CD4-positive, alpha-beta T cell (primary cell): ENCODE measurements around the gene ZNF865. TPM values are rescaled to one million over a fixed set of nuclear protein-coding genes. Genes with fewer than 3 reads are reported as not detected.

ENCODE experiments used
- ATAC-seq: fragments of 200-7000 bp; cut with Tn5 transposase; one replicate; pipeline ENCODE4 v1.10.0; 2022; ENCODE audit warnings: mild to moderate bottlenecking; ENCODE audit not compliant: poor library complexity
- CTCF ChIA-PET: fragments of 350-600 bp; sonication (Branson Sonifier 250); formaldehyde crosslinking; loops from one replicate; lab custom pipeline; 2021; ENCODE audit warnings: antibody characterized with exemption, inconsistent platforms; lab: Charles Lee
- POLR2A ChIA-PET: fragments of 350-600 bp; sonication (Branson Sonifier 250); formaldehyde crosslinking; loops from one replicate; lab custom pipeline; 2021; ENCODE audit warnings: antibody characterized with exemption, inconsistent platforms; lab: Charles Lee
- DNase-seq, 14 experiments: peaks; one replicate each; pipeline ENCODE4 v3.0.0-alpha.2; 2013 to 2020; ENCODE audit warnings: mixed read lengths in 2 of 14
- H3K27ac ChIP-seq, 2 donors: one replicate each; pipeline versions ENCODE4 v1.5.1 to v1.7.0; 2013; ENCODE audit warnings: low read length in 2 of 2, low read depth in 1 of 2, mild to moderate bottlenecking in 1 of 2
- H3K27me3 ChIP-seq, 2 experiments: 1 replicate in 1 of 2; 2 replicates in 1 of 2; pipeline versions ENCODE4 v1.6.1 to v1.7.0; 2013; ENCODE audit warnings: low read length in 2 of 2, control low read depth in 1 of 2, mild to moderate bottlenecking in 1 of 2, moderate library complexity in 1 of 2; ENCODE audit not compliant: insufficient read depth in 2 of 2, control insufficient read depth in 1 of 2
- H3K36me3 ChIP-seq: one replicate; pipeline ENCODE4 v1.6.1; 2013; ENCODE audit warnings: low read length, control low read depth; ENCODE audit not compliant: insufficient read depth
- H3K4me1 ChIP-seq: one replicate; pipeline ENCODE4 v1.6.1; 2013; ENCODE audit warnings: low read length, control low read depth; ENCODE audit not compliant: insufficient read depth
- H3K4me3 ChIP-seq: one replicate; pipeline ENCODE4 v1.5.1; 2013; ENCODE audit warnings: mild to moderate bottlenecking, low read length, moderate library complexity
- H3K9me3 ChIP-seq, 2 experiments: 1 replicate in 1 of 2; 2 replicates in 1 of 2; pipeline versions ENCODE4 v1.6.1 to v1.7.0; 2013; ENCODE audit warnings: low read length in 2 of 2, mild to moderate bottlenecking in 2 of 2, control low read depth in 1 of 2, moderate library complexity in 1 of 2; ENCODE audit not compliant: control insufficient read depth in 1 of 2, insufficient read depth in 1 of 2
- H3K27ac Mint-ChIP-seq: one replicate; pipeline ENCODE4 v1.8.0; 2020; ENCODE audit warnings: mixed read lengths
- H3K27me3 Mint-ChIP-seq: one replicate; pipeline ENCODE4 v1.8.0; 2021; ENCODE audit warnings: mixed read lengths
- H3K36me3 Mint-ChIP-seq: one replicate; pipeline ENCODE4 v1.8.0; 2021; ENCODE audit warnings: low read depth, mixed read lengths
- H3K4me1 Mint-ChIP-seq: one replicate; pipeline ENCODE4 v1.8.0; 2021; ENCODE audit warnings: low read depth, mixed read lengths
- H3K4me3 Mint-ChIP-seq: one replicate; pipeline ENCODE4 v1.8.0; 2020; ENCODE audit warnings: mild to moderate bottlenecking, mixed read lengths
- H3K9me3 Mint-ChIP-seq: one replicate; pipeline ENCODE4 v1.8.0; 2020; ENCODE audit warnings: mixed read lengths
- CTCF ChIP-seq: fragments of 200-600 bp; IDR thresholded peaks from one replicate; pipeline ENCODE4 v1.8.0; 2022; ENCODE audit warnings: antibody characterized with exemption, mild to moderate bottlenecking
- intact Hi-C, 2 experiments: fragments of 100-400 bp; cut with DNase I in 1 of 2; cut with micrococcal nuclease in 1 of 2; formaldehyde crosslinking; loops; one replicate each; pipeline versions ENCODE4 v1.15.1 to v1.9.0; 2023 to 2025; cut with DNase I, micrococcal nuclease
- total RNA-seq, 174 experiments: library from RNA in 2 of 174; stranded (reverse) in 2 of 174; gene quantifications; one replicate each; pipeline ENCODE4 v1.2.3 and lab custom pipeline; 2021 to 2026

ZNF865 gene
- total RNA-seq, 2 experiments from 2014 or later, result 12.0 to 12.9 TPM

DNA sequence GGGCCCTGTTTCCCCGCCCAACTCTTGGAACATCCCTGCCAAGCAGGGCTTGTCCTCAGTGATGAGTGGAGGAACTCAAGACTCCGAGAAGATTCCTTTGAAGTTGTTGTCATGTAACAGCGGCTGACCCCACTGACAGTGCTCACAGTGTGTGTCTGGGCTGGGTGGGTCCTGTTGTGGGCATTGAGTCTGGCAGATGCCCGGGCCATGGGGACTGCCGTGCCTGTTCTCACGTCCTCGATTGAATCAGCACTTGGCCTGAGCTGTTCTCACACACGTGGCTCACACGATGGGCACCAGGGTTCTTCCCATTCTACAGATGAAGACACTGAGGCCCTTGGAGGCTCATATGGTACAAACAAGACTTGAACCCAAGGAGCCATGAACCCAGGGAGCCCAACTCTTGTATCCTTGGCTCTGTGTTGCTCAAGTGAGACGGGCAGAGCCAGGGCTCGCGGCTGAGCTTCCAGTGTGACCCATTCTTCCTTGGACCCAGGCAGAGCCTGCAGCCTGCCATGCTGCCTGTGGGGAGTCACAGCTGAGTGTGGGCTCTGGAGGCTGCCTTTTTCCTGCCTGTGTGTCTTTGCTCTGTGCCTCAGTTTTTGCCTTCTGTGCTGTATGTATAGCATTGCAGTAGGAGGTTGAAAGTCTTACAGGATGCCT lies 61.0 kb downstream of the ZNF865 start:
- Histone ChIP-seq H3K9me3 (no peaks in the 10 kb centered on the region), H3K4me3 (no peak overlapping the region), H3K4me1 (peaks cover 39% of the 10 kb centered on the region), H3K27me3 (no peaks in the 10 kb centered on the region), H3K27ac (no peak overlapping the region), H3K36me3 (peaks cover 92% of the 10 kb centered on the region)
- Mint-ChIP-seq H3K4me3 (no peak overlapping the region), H3K9me3 (no peaks in the 10 kb centered on the region), H3K27ac (no peak overlapping the region), H3K27me3 (no peaks in the 10 kb centered on the region), H3K4me1 (peaks cover 21% of the 10 kb centered on the region), H3K36me3 (peaks cover 90% of the 10 kb centered on the region)
- ChIA-PET CTCF (no interaction called here), POLR2A (interaction anchor here (0.8 to 1.3 kb wide), 3 partner anchors 10 to 12 kb away, joined by 3 to 6 read pairs (median 4); partner anchors contain the start of gene U2AF2)
- intact Hi-C loops, result no loop called here
- no peak for TF ChIP-seq CTCF
- DNase-seq (no peak), ATAC-seq (no peak)

Other genes with a start within 250 kb of the ZNF865 start
- under 1 TPM in 1 of 2 experiments, not detected in 1; 0.08 TPM for gene GARIN5B, start 242.4 kb upstream of the ZNF865 start, total RNA-seq
- under 1 TPM; 0.22 to 0.92 TPM for gene IL11, start 235.2 kb upstream of the ZNF865 start, total RNA-seq
- not detected for gene TMEM190, start 228.8 kb upstream of the ZNF865 start, total RNA-seq
- gene TMEM238, start 221.4 kb upstream of the ZNF865 start, total RNA-seq, result 10 to 100 TPM; 14.2 to 14.3 TPM
- gene RPL28, start 219.7 kb upstream of the ZNF865 start, total RNA-seq, result 1,000 to 10,000 TPM; 3,995 to 4,178 TPM
- gene UBE2S, start 197.9 kb upstream of the ZNF865 start, total RNA-seq, result 10 to 100 TPM; 50.9 to 62.9 TPM
- gene SHISA7, start 162.3 kb upstream of the ZNF865 start, total RNA-seq, result not detected
- gene ISOC2, start 144.0 kb upstream of the ZNF865 start, total RNA-seq, result 1 to 10 TPM; 1.5 to 2.2 TPM
- gene C19orf85, start 140.9 kb upstream of the ZNF865 start, total RNA-seq, result not detected
- gene ZNF628, start 129.0 kb upstream of the ZNF865 start, total RNA-seq, result 10 to 100 TPM; 26.6 to 27.2 TPM
- gene NAT14, start 120.5 kb upstream of the ZNF865 start, total RNA-seq, result 10 to 100 TPM; 10.5 to 14.7 TPM
- gene SSC5D, start 117.2 kb upstream of the ZNF865 start, total RNA-seq, result 1 to 10 TPM in 1 of 2 experiments, under 1 TPM in 1; 0.42 to 1.3 TPM
- gene SBK2, start 68.5 kb upstream of the ZNF865 start, total RNA-seq, result not detected
- gene SBK3, start 60.1 kb upstream of the ZNF865 start, total RNA-seq, result not detected
- 1 to 10 TPM; 6.7 to 7.1 TPM for gene ZNF579, start 24.8 kb upstream of the ZNF865 start, total RNA-seq
- gene FIZ1, start 6.1 kb upstream of the ZNF865 start, total RNA-seq, result 1 to 10 TPM; 5.5 to 7.3 TPM
- 10 to 100 TPM in 1 of 2 experiments, 1 to 10 TPM in 1; 9.6 to 10.3 TPM for gene ZNF524, start 5.4 kb upstream of the ZNF865 start, total RNA-seq
- gene ZNF784, start 18.9 kb downstream of the ZNF865 start, total RNA-seq, result 10 to 100 TPM; 11.2 to 11.8 TPM
- gene ZNF580, start 35.4 kb downstream of the ZNF865 start, total RNA-seq, result 10 to 100 TPM; 45.2 to 46.6 TPM
- gene ZNF581, start 38.0 kb downstream of the ZNF865 start, total RNA-seq, result 10 to 100 TPM; 23.1 to 24.7 TPM
- 1 to 10 TPM; 1.7 to 1.8 TPM for gene CCDC106, start 42.6 kb downstream of the ZNF865 start, total RNA-seq
- 100 to 1,000 TPM; 209 to 212 TPM for gene U2AF2, start 49.4 kb downstream of the ZNF865 start, total RNA-seq
- 10 to 100 TPM; 39.0 to 40.5 TPM for gene EPN1, start 69.6 kb downstream of the ZNF865 start, total RNA-seq
- not detected for gene NLRP9, start 132.8 kb downstream of the ZNF865 start, total RNA-seq
- gene RFPL4A, start 153.4 kb downstream of the ZNF865 start, total RNA-seq, result not detected
- not detected for gene RFPL4AL1, start 163.5 kb downstream of the ZNF865 start, total RNA-seq
- not detected for gene NLRP11, start 226.4 kb downstream of the ZNF865 start, total RNA-seq
- not detected for gene NLRP4, start 230.9 kb downstream of the ZNF865 start, total RNA-seq